A549 (cell line): ENCODE measurements around the gene SOHLH2. TPM values are rescaled to one million over a fixed set of nuclear protein-coding genes. Genes with fewer than 3 reads are reported as not detected.

Experiments
- ATAC-seq, 2 experiments: fragments of 200-7000 bp in 1 of 2; fragments of >200 bp in 1 of 2; cut with Nextera tagmentation in 1 of 2; cut with Tn5 transposase in 1 of 2; 3 replicates each; pipeline versions ENCODE4 v1.8.0 to v1.9.1; 2018 to 2020; ENCODE audit warnings: mild to moderate bottlenecking in 1 of 2, moderate library complexity in 1 of 2
- CTCF ChIA-PET: fragments of 300-600 bp; sonication (Branson Sonifier 250); formaldehyde crosslinking; extraction: SDS; loops from one replicate; lab custom pipeline; 2021; ENCODE audit warnings: antibody characterized with exemption, inconsistent platforms; lab: Yijun Ruan, JAX
- POLR2A ChIA-PET: fragments of 350-600 bp; formaldehyde crosslinking; extraction: SDS; loops from one replicate; lab custom pipeline; 2021; ENCODE audit warnings: antibody characterized with exemption, inconsistent platforms; lab: Yijun Ruan, JAX
- DNase-seq, 2 experiments: peaks; one replicate each; pipeline versions ENCODE4 v3.0.0 to v3.0.0-alpha.2; 2011 to 2016; ENCODE audit warnings: low read depth in 1 of 2, low spot score in 1 of 2
- FAIRE-seq: peaks from 2 replicates; lab custom pipeline; 2011; peaks lifted over from hg19 to GRCh38; lab: Jason Lieb, UNC
- H3K27ac ChIP-seq, 2 experiments: fragments of >200 bp; sonication (Bioruptor Twin); formaldehyde crosslinking; 3 replicates each; pipeline ENCODE4 v1.5.1; 2016 to 2017
- H3K4me1 ChIP-seq: fragments of >200 bp; sonication (Bioruptor Twin); formaldehyde crosslinking; 3 replicates; pipeline ENCODE4 v1.6.1; 2016
- H3K4me2 ChIP-seq: fragments of >200 bp; sonication (Bioruptor Twin); formaldehyde crosslinking; 3 replicates; pipeline ENCODE4 v1.6.1; 2016
- H3K4me3 ChIP-seq: fragments of >200 bp; sonication (Bioruptor Twin); formaldehyde crosslinking; 3 replicates; pipeline ENCODE4 v1.5.1; 2016
- H3K9me3 ChIP-seq: fragments of >200 bp; sonication (Bioruptor Twin); formaldehyde crosslinking; 3 replicates; pipeline ENCODE4 v1.6.1; 2016
- BHLHE40 ChIP-seq: IDR thresholded peaks from 2 replicates; pipeline ENCODE4 v1.6.1; 2012; ENCODE audit warnings: low read depth, low read length, inconsistent platforms
- CBX2 ChIP-seq: fragments of 200-600 bp; sonication (generic); IDR thresholded peaks from 2 replicates; pipeline ENCODE4 v1.6.1; 2016; ENCODE audit warnings: low read depth, mild to moderate bottlenecking, borderline replicate concordance
- CBX8 ChIP-seq: fragments of 200-600 bp; sonication (generic); IDR thresholded peaks from 2 replicates; pipeline ENCODE4 v1.6.1; 2016
- CHD2 ChIP-seq: fragments of 150-350 bp; IDR thresholded peaks from 2 replicates; pipeline ENCODE4 v1.6.1; 2014; ENCODE audit warnings: low read length; ENCODE audit not compliant: partially characterized antibody
- CHD4 ChIP-seq: fragments of 200-600 bp; sonication (generic); IDR thresholded peaks from 2 replicates; pipeline ENCODE4 v1.6.1; 2016; ENCODE audit warnings: antibody characterized with exemption, mild to moderate bottlenecking, borderline replicate concordance
- E2F6 ChIP-seq: IDR thresholded peaks from 2 replicates; pipeline ENCODE4 v1.6.1; 2012; ENCODE audit warnings: low read depth, borderline replicate concordance
- EHF ChIP-seq: fragments of 250-450 bp; sonication (Bioruptor Pico); IDR thresholded peaks from 2 replicates; pipeline ENCODE4 v1.5.0; 2020; ENCODE audit warnings: mild to moderate bottlenecking
- EHMT2 ChIP-seq: fragments of 200-600 bp; sonication (generic); IDR thresholded peaks from 2 replicates; pipeline ENCODE4 v1.6.1; 2016; ENCODE audit warnings: antibody characterized with exemption, low read depth, mild to moderate bottlenecking, moderate library complexity
- ELK1 ChIP-seq: fragments of 150-350 bp; IDR thresholded peaks from 2 replicates; pipeline ENCODE4 v1.6.1; 2014; ENCODE audit warnings: low read depth, mild to moderate bottlenecking, low read length
- FOSL2 ChIP-seq, 2 experiments: fragments of 450-650 bp in 1 of 2; fragments of >200 bp in 1 of 2; sonication (Bioruptor Twin) in 1 of 2; formaldehyde crosslinking; IDR thresholded peaks; 2 replicates each; pipeline versions ENCODE4 v1.5.0 to v1.6.1; 2016 to 2020; ENCODE audit warnings: mild to moderate bottlenecking in 1 of 2, moderate library complexity in 1 of 2
- HOXA7 ChIP-seq: fragments of 250-450 bp; sonication (Bioruptor Pico); IDR thresholded peaks from 2 replicates; pipeline ENCODE4 v1.5.0; 2020; ENCODE audit warnings: mild to moderate bottlenecking, moderate library complexity
- MAFK ChIP-seq: fragments of 450-650 bp; IDR thresholded peaks from 2 replicates; pipeline ENCODE4 v1.6.1; 2014; ENCODE audit not compliant: partially characterized antibody
- PHF8 ChIP-seq: fragments of 200-600 bp; sonication (generic); IDR thresholded peaks from 2 replicates; pipeline ENCODE4 v1.6.1; 2016; ENCODE audit warnings: low read depth, mild to moderate bottlenecking, antibody characterized with exemption, moderate library complexity, borderline replicate concordance
- RAD21 ChIP-seq, 2 experiments: fragments of >200 bp in 1 of 2; sonication (Bioruptor Twin) in 1 of 2; formaldehyde crosslinking in 1 of 2; IDR thresholded peaks in 1 of 2; conservative IDR thresholded peaks in 1 of 2; 2 replicates in 1 of 2; 3 replicates in 1 of 2; pipeline ENCODE4 v1.6.1; 2012 to 2018; ENCODE audit warnings: inconsistent platforms in 1 of 2
- RFX5 ChIP-seq: fragments of 450-650 bp; IDR thresholded peaks from 2 replicates; pipeline ENCODE4 v1.7.1; 2014; ENCODE audit warnings: antibody characterized with exemption, mild to moderate bottlenecking, moderate library complexity
- ZSCAN20 ChIP-seq: fragments of 250-450 bp; sonication (Bioruptor Pico); IDR thresholded peaks from 2 replicates; pipeline ENCODE4 v1.8.0; 2022; ENCODE audit warnings: mild to moderate bottlenecking, moderate library complexity
- WGBS: methylation state at CpG from one replicate; pipeline ENCODE4 v1.1.6; 2017; ENCODE audit errors: missing lambda C conversion rate; 5-methylcytosine and 5-hydroxymethylcytosine counted together
- polyA plus RNA-seq, 4 experiments: library from polyadenylated mRNA; depleted of rRNA in 3 of 4; stranded (reverse); fragments of >200 nt; fragmentation: RNase III in 1 of 4; extraction: RNeasy Plus Mini Kit Qiagen cat#74134 plus additional on column Dnase treatment in 1 of 4; gene quantifications; 2 replicates in 3 of 4; 3 replicates in 1 of 4; pipeline ENCODE4 v1.2.3, GENCODE V29; 2011 to 2017
- TF ChIP-seq, protein P1 (sequence below): fragments of 250-450 bp; sonication (Bioruptor Pico); IDR thresholded peaks from 2 replicates; pipeline ENCODE4 v1.5.0; 2021; ENCODE audit warnings: mild to moderate bottlenecking, moderate library complexity, borderline replicate concordance

The SOHLH2 gene
- polyA plus RNA-seq, 2 of the 4 experiments (the other 2 are of a cell fraction): 0.14 TPM; not detected in 1

DNA sequence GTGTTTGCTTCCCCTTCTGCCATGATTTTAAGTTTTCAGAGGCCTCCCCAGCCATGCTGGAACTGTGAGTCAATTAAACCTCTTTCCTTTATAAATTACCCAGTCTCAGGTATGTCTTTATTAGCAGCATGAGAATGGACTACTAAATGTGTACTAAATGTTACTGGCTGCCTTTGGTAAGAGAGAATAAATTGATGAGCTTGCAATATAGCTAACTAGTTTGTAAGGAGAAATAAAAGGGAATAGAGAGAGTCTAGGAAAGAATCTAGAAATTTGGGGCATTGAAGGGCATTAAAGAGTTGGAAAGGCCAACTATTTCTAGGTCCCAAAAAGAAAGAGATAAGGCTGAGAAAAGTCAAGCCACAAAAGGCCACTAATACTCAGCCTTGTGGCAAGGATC is 5.5 kb upstream of the SOHLH2 start:
- DNase-seq: no peak
- ChIA-PET POLR2A (no interaction called here), CTCF (no interaction called here)
- no peak for ATAC-seq
- no peaks in the 10 kb centered on the region for H3K9me3 ChIP-seq
- H3K27ac ChIP-seq: no peak overlapping the region
- no peaks in the 10 kb centered on the region for H3K4me1 ChIP-seq
- TF ChIP-seq MAFK (peak; percentile 83), ELK1 (no peak)
- H3K4me2 ChIP-seq: no peak overlapping the region
- no peak overlapping the region for H3K4me3 ChIP-seq
- no peak for FAIRE-seq

- WGBS: 4% methylated on average over 3 of the region's 3 CpGs
- FAIRE-seq (no peak), DNase-seq (no peak), ATAC-seq (no peak)
- Histone ChIP-seq H3K9me3 (no peaks in the 10 kb centered on the region), H3K4me1 (no peaks in the 10 kb centered on the region), H3K4me2 (no peak overlapping the region), H3K4me3 (no peak overlapping the region), H3K27ac (no peak overlapping the region)
- TF ChIP-seq RAD21 (conservative IDR thresholded peaks at IDR 0.05 in 1 of 2, IDR thresholded peaks at IDR 0.05 in 1 of 2): no peak
- no peak for TF ChIP-seq ELK1
- no peak for TF ChIP-seq BHLHE40
- TF ChIP-seq, protein P1, sequence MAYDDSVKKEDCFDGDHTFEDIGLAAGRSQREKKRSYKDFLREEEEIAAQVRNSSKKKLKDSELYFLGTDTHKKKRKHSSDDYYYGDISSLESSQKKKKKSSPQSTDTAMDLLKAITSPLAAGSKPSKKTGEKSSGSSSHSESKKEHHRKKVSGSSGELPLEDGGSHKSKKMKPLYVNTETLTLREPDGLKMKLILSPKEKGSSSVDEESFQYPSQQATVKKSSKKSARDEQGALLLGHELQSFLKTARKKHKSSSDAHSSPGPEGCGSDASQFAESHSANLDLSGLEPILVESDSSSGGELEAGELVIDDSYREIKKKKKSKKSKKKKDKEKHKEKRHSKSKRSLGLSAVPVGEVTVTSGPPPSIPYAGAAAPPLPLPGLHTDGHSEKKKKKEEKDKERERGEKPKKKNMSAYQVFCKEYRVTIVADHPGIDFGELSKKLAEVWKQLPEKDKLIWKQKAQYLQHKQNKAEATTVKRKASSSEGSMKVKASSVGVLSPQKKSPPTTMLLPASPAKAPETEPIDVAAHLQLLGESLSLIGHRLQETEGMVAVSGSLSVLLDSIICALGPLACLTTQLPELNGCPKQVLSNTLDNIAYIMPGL: no peak
- TF ChIP-seq CBX2: no peak
- TF ChIP-seq CBX8: no peak
- POLR2A ChIA-PET: no interaction called here
- CTCF ChIA-PET: no interaction called here
These were observed 3.1 kb upstream of the SOHLH2 start for GRCh38 chr13:36217456-36217855.

DNA sequence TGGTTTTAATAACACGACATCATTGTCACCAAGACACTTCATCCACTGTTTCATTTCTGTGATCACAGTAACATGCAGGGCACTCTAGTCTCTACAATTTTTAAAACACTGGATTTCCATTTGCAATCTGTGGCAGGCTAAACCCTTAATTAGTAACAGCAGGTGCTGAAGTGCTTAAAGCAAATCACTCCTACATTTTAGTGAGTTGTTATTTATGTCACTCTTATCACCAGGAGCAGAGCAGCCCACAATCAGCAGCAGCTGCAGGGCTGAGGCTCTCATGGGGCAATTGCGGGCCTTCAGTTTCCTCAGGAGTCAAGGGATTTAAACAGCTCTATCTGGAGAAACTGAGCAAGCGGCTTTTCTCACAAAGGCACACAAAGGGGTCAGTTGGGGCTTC is 1.6 kb downstream of the SOHLH2 start:
- 38% methylated on average over 3 of the region's 3 CpGs for WGBS
- no peak for FAIRE-seq
- Histone ChIP-seq H3K4me3 (no peak overlapping the region), H3K4me2 (no peak overlapping the region)
- ChIA-PET POLR2A (no interaction called here), CTCF (no interaction called here)
- TF ChIP-seq CHD4: no peak
- no peak for TF ChIP-seq CHD2
- TF ChIP-seq MAFK: no peak
- no peak for TF ChIP-seq EHF
- no peak for TF ChIP-seq HOXA7
- TF ChIP-seq BHLHE40: no peak
- no peak for TF ChIP-seq EHMT2
- no peak for TF ChIP-seq FOSL2 (IDR thresholded peaks at IDR 0.05)
- TF ChIP-seq FOSL2 (CRISPR knock-in tag; IDR thresholded peaks at IDR 0.05): no peak
- TF ChIP-seq ZSCAN20: no peak
- no peak for TF ChIP-seq PHF8
- no peak for TF ChIP-seq RAD21 (conservative IDR thresholded peaks at IDR 0.05 in 1 of 2, IDR thresholded peaks at IDR 0.05 in 1 of 2)
- no peak for TF ChIP-seq E2F6
- no peak for TF ChIP-seq RFX5
- TF ChIP-seq, all 56 proteins: peak for 0
- DNase-seq (no peak), ATAC-seq (no peak)
- H3K9me3 ChIP-seq: no peaks in the 10 kb centered on the region
- no peak overlapping the region for H3K27ac ChIP-seq
- H3K4me1 ChIP-seq: no peaks in the 10 kb centered on the region
